Measurements from ENCODE around the gene SBK2. TPM values are rescaled to one million over a fixed set of nuclear protein-coding genes. Genes with fewer than 3 reads are reported as not detected.

Gene SBK2
- total RNA-seq, 4 donors from 2014 or later, result not detected

- no peak for TF ChIP-seq CTCF (IDR thresholded peaks at IDR 0.05)
- TF ChIP-seq POLR2A (IDR thresholded peaks at IDR 0.05), result no peak
- DNase-seq, result no peak
- peaks cover 7 to 29% of the 10 kb centered on the region in 2 donors for H3K4me1 ChIP-seq
- H3K27ac ChIP-seq, result no peak overlapping the region
- H3K27me3 ChIP-seq, result no peaks in the 10 kb centered on the region
- intact Hi-C loops (cut with DNase I), result no loop called here
- no peak overlapping the region for H3K4me3 ChIP-seq (replicated peaks in 1 of 3)
- 71% methylated on average over 18 to 20 of the region's 23 CpGs for WGBS, 2 donors
- H3K36me3 ChIP-seq, result no peaks in the 10 kb centered on the region
- H3K9me3 ChIP-seq, result no peaks in the 10 kb centered on the region
Observed at GRCh38 chr19:55544776-55545439, 8.0 kb upstream of the SBK2 start.

- H3K9me3 ChIP-seq, result no peaks in the 10 kb centered on the region
- 85 to 86% methylated on average over 4 to 15 of the region's 15 CpGs for WGBS, 2 donors
- H3K27me3 ChIP-seq, result no peaks in the 10 kb centered on the region
- H3K36me3 ChIP-seq, result no peaks in the 10 kb centered on the region
- no peak overlapping the region for H3K4me3 ChIP-seq (replicated peaks in 1 of 3)
- no peak overlapping the region for H3K27ac ChIP-seq
- no peak for DNase-seq
- H3K4me1 ChIP-seq, result peaks cover 3 to 22% of the 10 kb centered on the region in 2 donors
- TF ChIP-seq POLR2A (IDR thresholded peaks at IDR 0.05) (no peak), CTCF (IDR thresholded peaks at IDR 0.05) (no peak)
- intact Hi-C loops (cut with DNase I), result no loop called here
Observed at GRCh38 chr19:55544014-55544413, 7.1 kb upstream of the SBK2 start.

- Histone ChIP-seq H3K4me3 (replicated peaks in 1 of 3) (no peak overlapping the region), H3K9me3 (no peaks in the 10 kb centered on the region), H3K36me3 (no peaks in the 10 kb centered on the region), H3K27ac (no peak overlapping the region), H3K4me1 (peaks cover 3 to 18% of the 10 kb centered on the region in 2 donors), H3K27me3 (no peaks in the 10 kb centered on the region)
- 76 to 80% methylated on average over 5 of the region's 5 CpGs for WGBS, 2 donors
- DNase-seq, result no peak
- intact Hi-C loops (cut with DNase I), result no loop called here
- TF ChIP-seq POLR2A (IDR thresholded peaks at IDR 0.05) (no peak), CTCF (IDR thresholded peaks at IDR 0.05) (no peak)
Observed at GRCh38 chr19:55543567-55543966, 6.6 kb upstream of the SBK2 start.

- intact Hi-C loops (cut with DNase I), result no loop called here
- peaks cover 3 to 18% of the 10 kb centered on the region in 2 donors for H3K4me1 ChIP-seq
- no peak overlapping the region for H3K4me3 ChIP-seq (replicated peaks in 1 of 3)
- H3K27ac ChIP-seq, result no peak overlapping the region
- H3K36me3 ChIP-seq, result no peaks in the 10 kb centered on the region
- DNase-seq, result no peak
- no peaks in the 10 kb centered on the region for H3K9me3 ChIP-seq
- H3K27me3 ChIP-seq, result no peaks in the 10 kb centered on the region
- 91 to 93% methylated on average over 7 of the region's 7 CpGs for WGBS, 2 donors
- no peak for TF ChIP-seq POLR2A (IDR thresholded peaks at IDR 0.05)
Observed at GRCh38 chr19:55542292-55542855, 5.4 kb upstream of the SBK2 start.

- no peaks in the 10 kb centered on the region for H3K36me3 ChIP-seq
- intact Hi-C loops (cut with DNase I), result no loop called here
- H3K27me3 ChIP-seq, result no peaks in the 10 kb centered on the region
- H3K27ac ChIP-seq, result no peak overlapping the region
- no peak for DNase-seq
- no peak overlapping the region for H3K4me3 ChIP-seq (replicated peaks in 1 of 3)
- 90% methylated on average over 9 of the region's 19 CpGs; no CpG with 5 or more reads in 1 of the 2 donors for WGBS, 2 donors
- TF ChIP-seq CTCF (IDR thresholded peaks at IDR 0.05) (no peak), POLR2A (IDR thresholded peaks at IDR 0.05) (no peak)
- H3K9me3 ChIP-seq, result no peaks in the 10 kb centered on the region
- peaks cover 0 to 9% of the 10 kb centered on the region in 2 donors for H3K4me1 ChIP-seq
Observed at GRCh38 chr19:55541091-55541490, 4.2 kb upstream of the SBK2 start.
